ENCODE measurements around the gene NCOR1.
A peak's percentile ranks its signal among the peaks of the same experiment; 100 is the strongest.

Gene NCOR1

GRCh38 chr17:16254773-16255400, 39.6 kb upstream of the NCOR1 start:
- H3K4me3 ChIP-seq (ENCODE audit: low read depth, low read length), result no peak overlapping the region
- DNase-seq (ENCODE audit: low read depth, low spot score), result no peak
- TF ChIP-seq CTCF (IDR thresholded peaks at IDR 0.05; ENCODE audit: low read depth, low read length), result no peak
- in situ Hi-C loops (cut with HindIII; ENCODE audit: low sequenced_read_pairs), result no loop called here

- TF ChIP-seq CTCF (IDR thresholded peaks at IDR 0.05; ENCODE audit: low read depth, low read length), result no peak
- H3K4me3 ChIP-seq (ENCODE audit: low read depth, low read length), result no peak overlapping the region
- in situ Hi-C loops (cut with HindIII; ENCODE audit: low sequenced_read_pairs), result no loop called here
- no peak for DNase-seq (ENCODE audit: low read depth, low spot score)
These were observed 36.2 kb upstream of the NCOR1 start for GRCh38 chr17:16251556-16251955.

GRCh38 chr17:16251043-16251442, 35.7 kb upstream of the NCOR1 start:
- DNase-seq (ENCODE audit: low read depth, low spot score), result no peak
- in situ Hi-C loops (cut with HindIII; ENCODE audit: low sequenced_read_pairs), result no loop called here
- no peak for TF ChIP-seq CTCF (IDR thresholded peaks at IDR 0.05; ENCODE audit: low read depth, low read length)
- H3K4me3 ChIP-seq (ENCODE audit: low read depth, low read length), result no peak overlapping the region

DNA sequence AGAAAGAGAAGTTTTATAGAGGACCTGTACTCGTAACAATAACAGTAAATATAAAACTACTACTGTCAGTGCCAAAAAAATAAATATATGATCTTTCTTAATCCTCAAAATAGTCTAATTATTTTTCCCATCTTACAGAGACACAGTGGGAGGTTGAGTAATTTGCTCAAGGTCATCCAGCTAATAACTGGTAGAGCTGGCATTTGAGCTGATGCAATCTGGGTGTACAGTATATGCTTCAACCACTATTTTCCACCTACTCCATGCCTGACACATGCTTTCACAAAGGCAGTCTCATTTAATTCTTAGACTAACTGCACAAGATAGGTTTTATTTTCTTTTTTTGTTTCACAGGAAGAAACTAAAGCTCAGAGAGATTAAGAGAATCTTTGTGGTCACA, 35.3 kb upstream of the NCOR1 start:
- H3K4me3 ChIP-seq (ENCODE audit: low read depth, low read length), result no peak overlapping the region
- in situ Hi-C loops (cut with HindIII; ENCODE audit: low sequenced_read_pairs), result no loop called here
- DNase-seq (ENCODE audit: low read depth, low spot score), result peak; percentile 28
- TF ChIP-seq CTCF (IDR thresholded peaks at IDR 0.05; ENCODE audit: low read depth, low read length), result no peak

GRCh38 chr17:16247586-16247984, 32.3 kb upstream of the NCOR1 start:
- H3K4me3 ChIP-seq (ENCODE audit: low read depth, low read length), result no peak overlapping the region
- in situ Hi-C loops (cut with HindIII; ENCODE audit: low sequenced_read_pairs), result no loop called here
- no peak for DNase-seq (ENCODE audit: low read depth, low spot score)
- no peak for TF ChIP-seq CTCF (IDR thresholded peaks at IDR 0.05; ENCODE audit: low read depth, low read length)

DNA sequence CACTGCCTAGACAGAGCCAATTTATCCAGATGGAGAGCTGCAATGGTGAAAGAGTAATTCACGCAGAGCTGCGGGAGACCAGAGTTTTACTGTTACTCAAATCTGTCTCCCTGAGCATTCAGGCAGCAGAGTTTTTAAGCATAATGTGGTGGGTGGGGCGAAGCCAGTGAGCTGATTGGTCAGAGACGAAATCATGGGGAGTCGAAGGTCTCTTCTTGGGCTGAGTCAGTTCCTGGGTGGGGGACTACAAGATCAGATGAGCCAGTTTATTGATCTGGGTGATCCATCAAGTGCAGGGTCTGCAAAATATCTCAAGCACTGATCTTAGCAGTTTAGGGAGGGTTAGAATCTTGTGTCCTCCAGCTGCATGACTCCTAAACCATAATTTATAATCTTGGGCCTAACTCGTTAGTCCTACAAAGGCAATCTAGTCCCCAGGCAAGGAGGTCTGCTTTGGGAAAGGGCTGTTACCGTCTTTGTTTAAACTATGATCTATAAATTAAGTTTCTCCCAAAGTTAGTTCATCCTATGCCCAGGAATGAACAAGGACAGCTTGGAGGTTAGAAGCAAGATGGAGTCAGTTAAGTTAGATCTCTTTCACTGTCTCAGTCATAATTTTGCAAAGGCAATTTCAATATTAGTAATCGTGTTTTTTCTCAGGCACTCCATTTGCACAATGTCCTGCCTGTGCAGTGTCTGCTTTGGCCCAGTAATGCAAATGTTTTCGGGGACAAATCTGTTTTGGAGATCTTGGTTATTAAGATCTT, 28.6 kb upstream of the NCOR1 start:
- in situ Hi-C loops (cut with HindIII; ENCODE audit: low sequenced_read_pairs), result no loop called here
- peak; percentile 14 for DNase-seq (ENCODE audit: low read depth, low spot score)
- TF ChIP-seq CTCF (IDR thresholded peaks at IDR 0.05; ENCODE audit: low read depth, low read length), result no peak

More for the DNA sequence above, 28.6 kb upstream of the NCOR1 start:
- H3K4me3 ChIP-seq (ENCODE audit: low read depth, low read length), result no peak overlapping the region

Measured in astrocyte of the spinal cord (primary cell).